HFF-Myc (cell line): Measurements from ENCODE around the gene EFEMP2.
A peak's percentile ranks its signal among the peaks of the same experiment; 100 is the strongest.

Experiments
- DNase-seq: peaks from one replicate; pipeline ENCODE4 v3.0.0-alpha.2; 2011; ENCODE audit warnings: low read depth; ENCODE audit errors: extremely low read depth
- H3K4me3 ChIP-seq: replicated peaks from 2 replicates; pipeline ENCODE4 v1.5.1; 2011; ENCODE audit warnings: low read depth, mild to moderate bottlenecking, control low read depth, low read length
- TF ChIP-seq, protein P1 (sequence below): IDR thresholded peaks from 2 replicates; pipeline ENCODE4 v1.5.1; 2012; ENCODE audit warnings: mild to moderate bottlenecking, low read depth, low read length, control low read depth; ENCODE audit errors: missing control alignments

EFEMP2 gene

DNA sequence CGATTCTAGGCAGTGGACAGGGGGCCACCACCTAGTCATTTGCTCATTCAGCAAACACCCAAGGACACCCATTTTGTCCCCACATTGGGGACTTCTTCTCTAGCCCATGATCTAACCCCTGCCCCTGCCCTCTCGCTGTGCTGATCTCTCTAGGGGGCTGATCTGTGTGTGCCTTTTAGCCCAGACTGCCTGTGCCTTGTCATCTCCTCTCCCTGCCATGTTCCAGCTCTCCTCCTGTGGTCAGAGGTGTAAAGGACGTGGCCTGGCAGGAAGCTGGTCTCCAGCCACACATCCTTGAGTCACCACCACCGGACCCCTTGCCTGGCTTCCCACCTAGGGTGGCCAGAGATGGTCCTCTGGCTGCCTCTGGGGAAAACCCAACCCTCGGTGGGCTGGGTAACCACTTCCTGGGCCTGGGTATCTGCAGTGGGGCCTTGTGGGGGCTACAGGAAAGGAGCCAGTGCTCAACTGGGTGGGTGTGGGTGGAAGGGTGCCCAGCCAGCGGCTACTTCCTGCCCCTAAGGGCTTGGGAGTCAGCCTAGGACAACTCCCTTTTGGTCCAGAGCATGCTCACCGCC lies 8.3 kb upstream of the EFEMP2 start:
- TF ChIP-seq, protein P1, sequence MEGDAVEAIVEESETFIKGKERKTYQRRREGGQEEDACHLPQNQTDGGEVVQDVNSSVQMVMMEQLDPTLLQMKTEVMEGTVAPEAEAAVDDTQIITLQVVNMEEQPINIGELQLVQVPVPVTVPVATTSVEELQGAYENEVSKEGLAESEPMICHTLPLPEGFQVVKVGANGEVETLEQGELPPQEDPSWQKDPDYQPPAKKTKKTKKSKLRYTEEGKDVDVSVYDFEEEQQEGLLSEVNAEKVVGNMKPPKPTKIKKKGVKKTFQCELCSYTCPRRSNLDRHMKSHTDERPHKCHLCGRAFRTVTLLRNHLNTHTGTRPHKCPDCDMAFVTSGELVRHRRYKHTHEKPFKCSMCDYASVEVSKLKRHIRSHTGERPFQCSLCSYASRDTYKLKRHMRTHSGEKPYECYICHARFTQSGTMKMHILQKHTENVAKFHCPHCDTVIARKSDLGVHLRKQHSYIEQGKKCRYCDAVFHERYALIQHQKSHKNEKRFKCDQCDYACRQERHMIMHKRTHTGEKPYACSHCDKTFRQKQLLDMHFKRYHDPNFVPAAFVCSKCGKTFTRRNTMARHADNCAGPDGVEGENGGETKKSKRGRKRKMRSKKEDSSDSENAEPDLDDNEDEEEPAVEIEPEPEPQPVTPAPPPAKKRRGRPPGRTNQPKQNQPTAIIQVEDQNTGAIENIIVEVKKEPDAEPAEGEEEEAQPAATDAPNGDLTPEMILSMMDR: no peak
- no peak overlapping the region for H3K4me3 ChIP-seq
- DNase-seq: no peak

DNA sequence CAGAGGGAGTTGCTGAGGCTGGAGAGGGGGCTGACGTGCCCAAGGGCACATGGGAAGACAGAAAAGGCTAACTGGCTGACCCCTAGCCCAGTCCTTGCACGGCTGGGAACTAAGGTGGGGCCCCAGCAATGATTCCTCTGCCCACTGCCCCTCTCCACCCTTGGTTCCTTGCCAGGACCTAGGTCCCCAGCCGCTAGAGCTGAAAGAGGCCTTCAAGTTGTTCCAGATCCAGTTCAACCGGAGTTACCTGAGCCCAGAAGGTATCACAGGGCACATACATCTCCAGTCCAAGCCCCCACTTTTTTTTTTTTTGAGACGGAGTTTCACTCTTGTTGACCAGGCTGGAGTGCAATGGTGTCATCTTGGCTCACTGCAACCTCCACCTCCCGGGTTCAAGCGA lies 7.4 kb upstream of the EFEMP2 start:
- DNase-seq: no peak
- no peak overlapping the region for H3K4me3 ChIP-seq
- TF ChIP-seq, protein P1: no peak

DNA sequence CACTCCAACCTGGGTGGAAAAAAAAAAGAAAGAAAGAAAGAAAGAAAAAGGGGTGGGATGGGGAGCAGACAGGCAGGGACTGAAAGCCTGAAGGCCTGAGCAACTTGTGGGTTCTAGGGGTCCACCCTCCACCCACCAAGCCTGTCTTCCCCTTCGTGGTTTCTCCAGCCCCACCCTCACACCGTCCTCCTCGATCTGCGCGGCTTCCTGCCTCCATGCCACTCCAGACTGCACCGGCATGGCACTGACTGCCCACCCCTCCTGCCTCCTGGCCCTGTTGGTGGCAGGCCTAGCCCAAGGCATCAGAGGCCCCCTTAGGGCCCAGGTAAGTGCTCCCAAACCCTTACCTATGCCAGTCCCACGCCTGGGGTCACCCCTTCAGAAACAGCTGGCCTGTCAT lies 7.0 kb upstream of the EFEMP2 start, which contains the start of gene CTSW:
Gene CTSW (plus strand): TSS at position 221 of the 400 bp plus-strand sequence. CDS start 18 bp downstream, at position 239.
- H3K4me3 ChIP-seq: no peak within 1 kb of the TSS
- TF ChIP-seq, protein P1: no peak
- no peak for DNase-seq

DNA sequence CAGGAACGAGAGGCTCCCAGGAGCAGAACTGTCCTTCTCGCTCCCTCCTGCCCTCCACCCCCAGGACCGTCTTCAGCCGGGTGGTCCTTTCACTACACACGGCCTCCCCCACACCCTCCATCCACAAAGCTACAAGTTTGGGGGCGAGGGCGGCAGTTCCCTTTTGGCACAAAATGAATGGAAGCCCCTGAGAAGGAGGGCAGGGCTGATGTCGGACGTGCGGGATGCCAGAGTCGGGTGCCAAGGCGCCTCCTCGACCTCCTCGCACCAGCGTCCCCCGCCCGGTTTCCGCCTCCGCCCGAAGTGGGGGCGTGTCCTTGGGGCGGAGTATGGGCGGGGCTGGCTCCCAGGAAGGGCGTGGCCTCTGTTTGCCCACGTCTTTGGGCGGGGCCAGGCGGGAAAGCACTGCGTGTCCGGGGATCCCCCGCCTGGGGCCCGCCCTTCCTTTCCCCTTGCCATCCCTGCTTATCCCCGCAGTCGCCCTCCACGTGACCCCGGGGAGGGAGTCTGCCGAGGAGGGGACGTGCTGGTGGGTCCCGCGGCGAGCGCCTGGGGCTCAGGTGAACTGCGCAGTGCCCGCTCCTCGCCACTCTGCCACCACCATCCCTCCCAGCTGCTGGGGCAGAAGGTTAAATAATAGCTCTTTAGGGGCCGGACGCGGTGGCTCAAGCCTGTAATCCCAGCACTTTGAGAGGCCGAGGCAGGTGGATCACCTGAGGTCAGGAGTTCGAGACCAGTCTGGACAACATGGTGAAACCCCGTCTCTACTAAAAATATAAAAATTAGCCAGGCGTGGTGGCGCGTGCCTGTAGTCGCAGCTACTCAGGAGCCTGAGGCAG lies 937 bp upstream of the EFEMP2 start:
- peak; percentile 68 for DNase-seq
- H3K4me3 ChIP-seq: peak overlapping the region; percentile 62
- TF ChIP-seq, protein P1: no peak

DNA sequence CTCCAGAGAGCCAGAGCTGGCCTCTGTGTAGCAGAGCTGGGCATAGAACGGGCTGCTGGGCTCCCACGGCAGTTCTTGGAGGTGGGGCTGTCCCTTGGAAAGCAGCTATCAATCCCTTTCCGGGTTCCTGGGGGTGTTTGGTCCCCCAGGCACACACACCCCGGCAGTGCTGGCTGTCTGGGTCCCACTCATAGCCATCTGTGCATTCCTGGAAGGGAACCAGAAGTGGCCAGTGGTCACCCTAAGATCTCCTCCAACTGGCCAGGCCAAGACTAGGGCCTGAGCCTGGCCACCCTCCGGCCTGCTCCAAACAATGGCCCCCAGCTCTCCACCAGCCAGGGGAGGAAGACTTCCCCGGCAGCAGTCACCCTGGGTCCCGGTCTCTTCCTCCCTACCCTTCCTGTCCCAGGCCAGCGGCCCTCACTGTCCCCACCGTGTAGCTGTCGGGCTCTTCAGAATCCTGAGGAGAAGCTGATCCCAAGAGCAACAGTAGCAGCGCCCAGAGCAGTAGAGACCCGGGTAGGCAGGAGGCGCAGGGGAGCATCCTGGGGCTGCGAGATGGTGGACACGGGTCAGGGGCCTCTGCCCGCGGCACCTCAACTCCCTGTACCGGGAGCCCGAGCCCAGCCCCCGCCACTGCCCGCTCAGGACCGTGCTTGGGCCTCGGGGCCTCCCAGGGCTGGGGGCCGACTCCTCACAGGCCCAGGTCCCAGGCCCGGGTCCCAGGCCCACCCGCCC lies 620 bp downstream of the EFEMP2 start:
- H3K4me3 ChIP-seq: peak overlapping the region; percentile 62
- TF ChIP-seq, protein P1: peak; percentile 7
- DNase-seq: no peak

DNA sequence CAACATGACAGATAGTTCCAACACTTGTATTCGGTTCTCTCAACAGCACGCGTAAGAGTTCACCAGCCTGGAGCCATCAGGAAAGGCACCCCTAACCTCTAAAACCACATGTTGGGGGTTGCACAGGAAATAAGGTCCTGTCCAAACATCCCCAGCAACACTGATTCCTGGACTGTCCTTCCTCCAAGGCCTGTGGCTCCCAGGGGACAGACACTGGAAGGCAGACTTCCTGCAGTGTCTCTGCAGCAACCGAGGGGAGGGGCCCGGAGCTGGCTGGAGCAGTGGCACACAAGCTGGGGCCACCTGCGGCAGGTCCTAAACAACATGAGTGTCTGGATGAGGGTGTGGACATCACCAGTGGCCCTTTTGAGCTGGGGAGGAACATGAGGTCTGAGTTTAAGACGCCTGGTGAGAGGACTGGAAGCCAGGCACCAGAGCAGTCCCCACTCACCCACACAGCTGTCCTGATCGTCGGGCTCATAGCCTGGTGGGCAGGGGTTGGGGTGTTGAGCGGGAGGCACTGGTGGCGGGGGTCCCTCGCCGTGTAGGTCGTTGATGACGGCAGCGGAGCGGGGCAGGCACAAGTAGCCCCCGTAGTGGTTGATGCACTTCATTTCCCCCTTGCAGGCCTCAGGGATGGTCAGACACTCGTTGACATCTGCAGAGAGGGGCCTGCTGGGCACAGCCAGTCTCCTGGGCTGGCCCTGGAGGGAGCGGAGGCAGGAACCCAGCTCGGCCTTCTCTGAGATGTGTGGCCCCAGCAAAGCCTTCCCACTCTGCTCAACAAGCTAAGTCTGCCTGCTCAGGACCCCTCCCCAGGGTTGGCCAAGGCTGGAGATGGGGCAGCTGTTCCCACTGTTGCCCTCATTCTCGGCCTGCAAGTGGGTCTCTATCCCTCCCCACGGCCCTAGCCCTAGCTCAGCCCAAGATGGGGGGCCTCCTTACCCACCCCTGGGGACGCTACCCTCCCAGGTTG lies 1.6 kb downstream of the EFEMP2 start:
- TF ChIP-seq, protein P1: no peak
- no peak for DNase-seq
- peak overlapping the region; percentile 62 for H3K4me3 ChIP-seq
